Left ventricle myocardium inferior (tissue), 1 donor: Measurements from ENCODE around the gene LRP1B. TPM values are rescaled to one million over a fixed set of nuclear protein-coding genes. Genes with fewer than 3 reads are reported as not detected.

Experiments
- DNase-seq: peaks from one replicate; pipeline ENCODE4 v3.0.0-alpha.2; 2020
- H3K27ac ChIP-seq: fragments of 200-600 bp; replicated peaks from 2 replicates; pipeline ENCODE4 v1.8.0; 2021
- H3K27me3 ChIP-seq: fragments of 200-600 bp; 2 replicates; pipeline ENCODE4 v1.8.0; 2021; ENCODE audit warnings: low read depth
- H3K36me3 ChIP-seq: fragments of 200-600 bp; 2 replicates; pipeline ENCODE4 v1.8.0; 2021
- H3K4me1 ChIP-seq: fragments of 200-600 bp; 2 replicates; pipeline ENCODE4 v1.8.0; 2021
- H3K4me3 ChIP-seq: fragments of 200-600 bp; 2 replicates; pipeline ENCODE4 v1.8.0; 2021; ENCODE audit warnings: mild to moderate bottlenecking, moderate library complexity
- H3K9me3 ChIP-seq: fragments of 200-600 bp; replicated peaks from 2 replicates; pipeline ENCODE4 v1.8.0; 2021
- CTCF ChIP-seq: fragments of 200-600 bp; IDR thresholded peaks from 2 replicates; pipeline ENCODE4 v1.8.0; 2021; ENCODE audit warnings: antibody characterized with exemption, mild to moderate bottlenecking, borderline replicate concordance
- intact Hi-C: fragments of 100-400 bp; cut with micrococcal nuclease; formaldehyde crosslinking; loops from one replicate; pipeline ENCODE4 v1.11.0; 2022
- total RNA-seq: library from RNA; stranded (reverse); fragmentation: NEBNext Ultra II Directional; extraction: Animal tissue kit (Norgen Biotek cat#: 25700); gene quantifications from one replicate; pipeline ENCODE4 v1.2.1, GENCODE V29; 2021
- donor health status: DM: no; HTN: yes; CAD: no; lungs with severe emphysema.

Gene LRP1B
- total RNA-seq, 1 donor from 2014 or later, result 0.08 TPM

- Histone ChIP-seq H3K36me3 (no peaks in the 10 kb centered on the region), H3K27me3 (no peaks in the 10 kb centered on the region)
- TF ChIP-seq CTCF, result no peak
Measured at GRCh38 chr2:140539242-140539875, 1591.5 kb downstream of the LRP1B start.

GRCh38 chr2:140529706-140530105 is 1601.1 kb downstream of the LRP1B start:
- TF ChIP-seq CTCF, result no peak
- no peaks in the 10 kb centered on the region for H3K4me1 ChIP-seq
- H3K36me3 ChIP-seq, result no peaks in the 10 kb centered on the region
- no peaks in the 10 kb centered on the region for H3K27me3 ChIP-seq
- H3K9me3 ChIP-seq, result no peaks in the 10 kb centered on the region
- H3K4me3 ChIP-seq, result no peak overlapping the region
- DNase-seq, result no peak
- no peak overlapping the region for H3K27ac ChIP-seq
- intact Hi-C loops, result no loop called here

More at GRCh38 chr2:140539242-140539875, 1591.5 kb downstream of the LRP1B start:
- intact Hi-C loops, result no loop called here
- DNase-seq, result no peak
- H3K9me3 ChIP-seq, result no peaks in the 10 kb centered on the region
- H3K27ac ChIP-seq, result no peak overlapping the region
- H3K4me1 ChIP-seq, result no peaks in the 10 kb centered on the region
- H3K4me3 ChIP-seq, result no peak overlapping the region

GRCh38 chr2:140528982-140529381 is 1601.8 kb downstream of the LRP1B start:
- H3K36me3 ChIP-seq, result no peaks in the 10 kb centered on the region
- no peaks in the 10 kb centered on the region for H3K4me1 ChIP-seq
- no peaks in the 10 kb centered on the region for H3K9me3 ChIP-seq
- no peaks in the 10 kb centered on the region for H3K27me3 ChIP-seq
- no peak overlapping the region for H3K27ac ChIP-seq
- no peak overlapping the region for H3K4me3 ChIP-seq
- no peak for TF ChIP-seq CTCF
- intact Hi-C loops, result no loop called here
- DNase-seq, result no peak

GRCh38 chr2:140526575-140526974 is 1604.2 kb downstream of the LRP1B start:
- no peak for TF ChIP-seq CTCF
- intact Hi-C loops, result no loop called here
- Histone ChIP-seq H3K27me3 (no peaks in the 10 kb centered on the region), H3K4me1 (no peaks in the 10 kb centered on the region), H3K4me3 (no peak overlapping the region), H3K36me3 (no peaks in the 10 kb centered on the region), H3K27ac (no peak overlapping the region), H3K9me3 (no peaks in the 10 kb centered on the region)
- no peak for DNase-seq

GRCh38 chr2:140512106-140512505 is 1618.7 kb downstream of the LRP1B start:
- DNase-seq, result no peak
- no peak overlapping the region for H3K27ac ChIP-seq
- H3K4me1 ChIP-seq, result no peaks in the 10 kb centered on the region
- no peaks in the 10 kb centered on the region for H3K9me3 ChIP-seq
- TF ChIP-seq CTCF, result no peak
- H3K36me3 ChIP-seq, result no peaks in the 10 kb centered on the region
- no peak overlapping the region for H3K4me3 ChIP-seq
- no peaks in the 10 kb centered on the region for H3K27me3 ChIP-seq
- intact Hi-C loops, result no loop called here
